Osteocyte (in vitro differentiated cells): Measurements from ENCODE around the gene CD1B. TPM values are rescaled to one million over a fixed set of nuclear protein-coding genes. Genes with fewer than 3 reads are reported as not detected.
"Not testable (repeated sequence)": the region's sequence is repeated elsewhere in the genome, so short reads cannot be mapped to it uniquely, and the experiment has no call there.

Source experiments
- DNase-seq: peaks from one replicate; pipeline ENCODE4 v3.0.0; 2021; ENCODE audit warnings: mixed read lengths; ENCODE audit not compliant: unreplicated experiment; ENCODE audit errors: extremely low spot score
- H3K27ac Mint-ChIP-seq: one replicate; pipeline ENCODE4 v1.8.0; 2021; ENCODE audit warnings: mild to moderate bottlenecking, mixed read lengths; ENCODE audit not compliant: unreplicated experiment
- H3K27me3 Mint-ChIP-seq: one replicate; pipeline ENCODE4 v1.8.0; 2021; ENCODE audit warnings: mixed read lengths; ENCODE audit not compliant: unreplicated experiment
- H3K36me3 Mint-ChIP-seq: one replicate; pipeline ENCODE4 v1.8.0; 2021; ENCODE audit warnings: mixed read lengths; ENCODE audit not compliant: unreplicated experiment
- H3K4me1 Mint-ChIP-seq: one replicate; pipeline ENCODE4 v1.8.0; 2021; ENCODE audit warnings: mixed read lengths; ENCODE audit not compliant: unreplicated experiment
- H3K4me3 Mint-ChIP-seq: one replicate; pipeline ENCODE4 v1.8.0; 2021; ENCODE audit warnings: mild to moderate bottlenecking, moderate library complexity, mixed read lengths; ENCODE audit not compliant: unreplicated experiment
- H3K9me3 Mint-ChIP-seq: one replicate; pipeline ENCODE4 v1.8.0; 2021; ENCODE audit warnings: mixed read lengths; ENCODE audit not compliant: unreplicated experiment
- total RNA-seq: library from RNA; stranded (reverse); gene quantifications from 2 replicates; pipeline ENCODE4 v1.2.1, GENCODE V29; 2021
- TF ChIP-seq, protein P1 (sequence below): fragments of 200-600 bp; sonication (generic); IDR thresholded peaks from 2 replicates; pipeline ENCODE4 v1.5.0; 2021; ENCODE audit warnings: antibody characterized with exemption, mild to moderate bottlenecking, moderate library complexity

Gene CD1B
- total RNA-seq, 1 donor from 2014 or later = not detected

- Mint-ChIP-seq H3K36me3 (no peaks in the 10 kb centered on the region), H3K9me3 (no peaks in the 10 kb centered on the region), H3K27ac (no peak overlapping the region), H3K27me3 (no peaks in the 10 kb centered on the region), H3K4me3 (no peak overlapping the region), H3K4me1 (no peaks in the 10 kb centered on the region)
- TF ChIP-seq, protein P1, sequence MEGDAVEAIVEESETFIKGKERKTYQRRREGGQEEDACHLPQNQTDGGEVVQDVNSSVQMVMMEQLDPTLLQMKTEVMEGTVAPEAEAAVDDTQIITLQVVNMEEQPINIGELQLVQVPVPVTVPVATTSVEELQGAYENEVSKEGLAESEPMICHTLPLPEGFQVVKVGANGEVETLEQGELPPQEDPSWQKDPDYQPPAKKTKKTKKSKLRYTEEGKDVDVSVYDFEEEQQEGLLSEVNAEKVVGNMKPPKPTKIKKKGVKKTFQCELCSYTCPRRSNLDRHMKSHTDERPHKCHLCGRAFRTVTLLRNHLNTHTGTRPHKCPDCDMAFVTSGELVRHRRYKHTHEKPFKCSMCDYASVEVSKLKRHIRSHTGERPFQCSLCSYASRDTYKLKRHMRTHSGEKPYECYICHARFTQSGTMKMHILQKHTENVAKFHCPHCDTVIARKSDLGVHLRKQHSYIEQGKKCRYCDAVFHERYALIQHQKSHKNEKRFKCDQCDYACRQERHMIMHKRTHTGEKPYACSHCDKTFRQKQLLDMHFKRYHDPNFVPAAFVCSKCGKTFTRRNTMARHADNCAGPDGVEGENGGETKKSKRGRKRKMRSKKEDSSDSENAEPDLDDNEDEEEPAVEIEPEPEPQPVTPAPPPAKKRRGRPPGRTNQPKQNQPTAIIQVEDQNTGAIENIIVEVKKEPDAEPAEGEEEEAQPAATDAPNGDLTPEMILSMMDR = no peak
- no peak for DNase-seq
Observed at GRCh38 chr1:158354255-158354654, 22.9 kb upstream of the CD1B start.

- no peaks in the 10 kb centered on the region for H3K36me3 Mint-ChIP-seq
Observed at GRCh38 chr1:158353303-158354075, 22.2 kb upstream of the CD1B start, which contains the start of gene CD1E. Gene CD1E (plus strand): TSS chr1:158353894. CDS start chr1:158353989, 95 bp downstream.

GRCh38 chr1:158348946-158349345 is 17.6 kb upstream of the CD1B start:
- not testable (repeated sequence) for H3K36me3 Mint-ChIP-seq

More at GRCh38 chr1:158353303-158354075, 22.2 kb upstream of the CD1B start, which contains the start of gene CD1E:
- Mint-ChIP-seq H3K9me3 (no peaks in the 10 kb centered on the region), H3K27ac (no peak within 1 kb of the TSS), H3K27me3 (no peaks in the 10 kb centered on the region), H3K4me3 (no peak within 1 kb of the TSS), H3K4me1 (no peaks in the 10 kb centered on the region)
- no peak for DNase-seq
- TF ChIP-seq, protein P1 = no peak

GRCh38 chr1:158336413-158336812 is 5.1 kb upstream of the CD1B start:
- not testable (repeated sequence) for H3K27ac Mint-ChIP-seq, H3K36me3 Mint-ChIP-seq, H3K4me1 Mint-ChIP-seq, DNase-seq, H3K4me3 Mint-ChIP-seq, H3K27me3 Mint-ChIP-seq
- H3K9me3 Mint-ChIP-seq = peaks cover 10% of the 10 kb centered on the region

More at GRCh38 chr1:158348946-158349345, 17.6 kb upstream of the CD1B start:
- not testable (repeated sequence) for H3K9me3 Mint-ChIP-seq, H3K27ac Mint-ChIP-seq, H3K27me3 Mint-ChIP-seq, H3K4me3 Mint-ChIP-seq, DNase-seq, H3K4me1 Mint-ChIP-seq

- Mint-ChIP-seq H3K36me3 (no peaks in the 10 kb centered on the region), H3K4me3 (no peak overlapping the region), H3K27me3 (no peaks in the 10 kb centered on the region), H3K27ac (no peak overlapping the region), H3K9me3 (peaks cover 5% of the 10 kb centered on the region), H3K4me1 (no peaks in the 10 kb centered on the region)
- TF ChIP-seq, protein P1 = no peak
- no peak for DNase-seq
Observed at GRCh38 chr1:158335213-158335532, 3.8 kb upstream of the CD1B start.

GRCh38 chr1:158334526-158335212 is 3.3 kb upstream of the CD1B start:
- Mint-ChIP-seq H3K9me3 (peaks cover 5% of the 10 kb centered on the region), H3K27ac (no peak overlapping the region), H3K4me3 (no peak overlapping the region), H3K27me3 (no peaks in the 10 kb centered on the region), H3K36me3 (no peaks in the 10 kb centered on the region), H3K4me1 (no peaks in the 10 kb centered on the region)
- TF ChIP-seq, protein P1 = no peak
- no peak for DNase-seq
